Measurements from ENCODE around the gene SHROOM3. TPM values are rescaled to one million over a fixed set of nuclear protein-coding genes. Genes with fewer than 3 reads are reported as not detected.
A peak's percentile ranks its signal among the peaks of the same experiment; 100 is the strongest.
"Not testable (repeated sequence)": the region's sequence is repeated elsewhere in the genome, so short reads cannot be mapped to it uniquely, and the experiment has no call there.

Gene SHROOM3
- 10 to 100 TPM; 36.8 to 41.2 (median 37.1) TPM for polyA plus RNA-seq (ENCODE audit: insufficient read length in 3 of 3)
- long read RNA-seq, donor 1, transcript SHROOM3-209 (4 exons, 3,766 nt): major isoform, 6 of 39 reads
- long read RNA-seq, donor 1, partial matches to known transcripts: 31 of 39 reads
- long read RNA-seq, donor 1, other reads (novel, unspliced or antisense): 0 of 39 reads
- long read RNA-seq, donor 2, partial matches to known transcripts: 25 of 31 reads
- long read RNA-seq, donor 2, other reads (novel, unspliced or antisense): 0 of 31 reads
- long read RNA-seq, donor 3, transcript SHROOM3-209 (4 exons, 3,766 nt): major isoform, 8 of 42 reads
- long read RNA-seq, donor 3, transcript SHROOM3-206 (4 exons, 554 nt): minor isoform, 6 of 42 reads
- long read RNA-seq, donor 3, partial matches to known transcripts: 28 of 42 reads
- long read RNA-seq, donor 3, other reads (novel, unspliced or antisense): 0 of 42 reads
- long read RNA-seq, donor 4, partial matches to known transcripts: 24 of 25 reads
- long read RNA-seq, donor 4, other reads (novel, unspliced or antisense): 0 of 25 reads
- long read RNA-seq, donor 5, transcript SHROOM3-209 (4 exons, 3,766 nt): major isoform, 5 of 13 reads
- long read RNA-seq, donor 5, partial matches to known transcripts: 8 of 13 reads
- long read RNA-seq, donor 5, other reads (novel, unspliced or antisense): 0 of 13 reads
- long read RNA-seq, donor 6, transcript SHROOM3-209 (4 exons, 3,766 nt): major isoform, 5 of 29 reads
- long read RNA-seq, donor 6, partial matches to known transcripts: 21 of 29 reads
- long read RNA-seq, donor 6, other reads (novel, unspliced or antisense): 0 of 29 reads
- long read RNA-seq, donor 7, transcript SHROOM3-209 (4 exons, 3,766 nt): major isoform, 7 of 33 reads
- long read RNA-seq, donor 7, partial matches to known transcripts: 22 of 33 reads
- long read RNA-seq, donor 7, other reads (novel, unspliced or antisense): 0 of 33 reads
- long read RNA-seq, donor 8, partial matches to known transcripts: 11 of 14 reads
- long read RNA-seq, donor 8, other reads (novel, unspliced or antisense): 0 of 14 reads
- long read RNA-seq, donor 9, partial matches to known transcripts: 35 of 43 reads
- long read RNA-seq, donor 9, other reads (novel, unspliced or antisense): 0 of 43 reads
- long read RNA-seq, donor 10, transcript SHROOM3-209 (4 exons, 3,766 nt): major isoform, 7 of 57 reads
- long read RNA-seq, donor 10, partial matches to known transcripts: 49 of 57 reads
- long read RNA-seq, donor 10, other reads (novel, unspliced or antisense): 0 of 57 reads
- long read RNA-seq, donor 11, transcript SHROOM3-209 (4 exons, 3,766 nt): major isoform, 7 of 25 reads
- long read RNA-seq, donor 11, partial matches to known transcripts: 14 of 25 reads
- long read RNA-seq, donor 11, other reads (novel, unspliced or antisense): 0 of 25 reads
- long read RNA-seq, donor 12, transcript SHROOM3-209 (4 exons, 3,766 nt): major isoform, 8 of 19 reads
- long read RNA-seq, donor 12, partial matches to known transcripts: 8 of 19 reads
- long read RNA-seq, donor 12, other reads (novel, unspliced or antisense): 0 of 19 reads
- long read RNA-seq, donor 13, partial matches to known transcripts: 8 of 11 reads
- long read RNA-seq, donor 13, other reads (novel, unspliced or antisense): 0 of 11 reads
- long read RNA-seq, donor 14, transcript SHROOM3-209 (4 exons, 3,766 nt): major isoform, 11 of 62 reads
- long read RNA-seq, donor 14, partial matches to known transcripts: 50 of 62 reads
- long read RNA-seq, donor 14, other reads (novel, unspliced or antisense): 0 of 62 reads
- long read RNA-seq, donor 15, transcript SHROOM3-209 (4 exons, 3,766 nt): major isoform, 5 of 44 reads
- long read RNA-seq, donor 15, partial matches to known transcripts: 37 of 44 reads
- long read RNA-seq, donor 15, other reads (novel, unspliced or antisense): 0 of 44 reads
- long read RNA-seq, donor 16, partial matches to known transcripts: 0 of 4 reads
- long read RNA-seq, donor 16, other reads (novel, unspliced or antisense): 0 of 4 reads

GRCh38 chr4:76434901-76435527 is at the start of gene SHROOM3:
Gene SHROOM3 (plus strand): TSS chr4:76435229. CDS start chr4:76436053, 824 bp downstream.
- DNase-seq: no peak

- DNase-seq: no peak
Measured at GRCh38 chr4:76385974-76386373, 49.1 kb upstream of the SHROOM3 start.

GRCh38 chr4:76386566-76387305 is 48.3 kb upstream of the SHROOM3 start:
- DNase-seq: no peak

GRCh38 chr4:76388160-76388908 is 46.7 kb upstream of the SHROOM3 start:
- no peak for DNase-seq

GRCh38 chr4:76401654-76402053 is 33.4 kb upstream of the SHROOM3 start:
- no peak for DNase-seq

GRCh38 chr4:76406081-76406480 is 28.9 kb upstream of the SHROOM3 start:
- DNase-seq: no peak

GRCh38 chr4:76407440-76408119 is 27.4 kb upstream of the SHROOM3 start:
- no peak for DNase-seq

GRCh38 chr4:76410636-76411035 is 24.4 kb upstream of the SHROOM3 start:
- DNase-seq: no peak

- no peak for DNase-seq
Measured at GRCh38 chr4:76420188-76420761, 14.8 kb upstream of the SHROOM3 start.

GRCh38 chr4:76420762-76421581 is 14.1 kb upstream of the SHROOM3 start, which contains the start of gene CCDC158:
Gene CCDC158 (minus strand): TSS chr4:76421141. CDS start chr4:76403207, 17,934 bp downstream.
- no peak for DNase-seq

GRCh38 chr4:76423159-76423558 is 11.9 kb upstream of the SHROOM3 start:
- not testable (repeated sequence) for DNase-seq

GRCh38 chr4:76426272-76426671 is 8.8 kb upstream of the SHROOM3 start:
- DNase-seq: no peak

- no peak for DNase-seq
Measured at GRCh38 chr4:76429636-76430035, 5.4 kb upstream of the SHROOM3 start.

GRCh38 chr4:76430519-76431388 is 4.3 kb upstream of the SHROOM3 start:
- DNase-seq: peak; percentile 52
